Non-pigmented ciliary epithelial cell (primary cell): ENCODE data around the gene GRIN3B.

ENCODE experiments used
- DNase-seq: peaks from one replicate; pipeline ENCODE4 v3.0.0-alpha.2; 2010; ENCODE audit warnings: low read depth

Gene GRIN3B

DNA sequence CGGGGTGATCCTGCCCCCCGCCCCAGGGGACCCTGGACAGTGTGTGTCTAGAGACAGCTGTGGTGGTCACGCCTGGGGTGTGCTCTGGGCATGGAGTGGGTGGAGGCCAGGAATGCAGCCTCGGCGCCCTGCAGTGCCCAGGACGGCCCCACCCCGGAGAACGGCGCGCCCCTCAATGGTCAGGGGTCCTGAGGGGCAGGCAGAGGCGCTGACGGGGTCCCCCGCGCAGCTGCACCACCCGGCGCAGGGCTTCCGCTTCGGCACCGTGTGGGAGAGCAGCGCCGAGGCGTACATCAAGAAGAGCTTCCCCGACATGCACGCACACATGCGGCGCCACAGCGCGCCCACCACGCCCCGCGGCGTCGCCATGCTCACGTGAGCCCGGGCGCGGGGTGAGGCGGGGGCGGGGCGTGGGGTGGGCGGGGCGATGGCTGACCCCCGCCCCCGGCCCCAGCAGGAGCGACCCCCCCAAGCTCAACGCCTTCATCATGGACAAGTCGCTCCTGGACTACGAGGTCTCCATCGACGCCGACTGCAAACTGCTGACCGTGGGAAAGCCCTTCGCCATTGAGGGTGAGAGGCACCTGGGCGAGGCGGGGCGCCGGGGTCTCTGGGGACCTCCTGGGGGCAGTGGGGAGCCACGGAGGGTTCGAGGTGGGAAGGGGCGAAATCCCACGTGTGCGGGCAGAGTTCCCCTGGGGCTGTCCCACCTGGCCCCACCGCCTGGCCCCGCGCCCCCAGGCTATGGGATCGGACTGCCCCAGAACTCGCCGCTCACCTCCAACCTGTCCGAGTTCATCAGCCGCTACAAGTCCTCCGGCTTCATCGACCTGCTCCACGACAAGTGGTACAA is 7.4 kb downstream of the GRIN3B start:
- no peak for DNase-seq

DNA sequence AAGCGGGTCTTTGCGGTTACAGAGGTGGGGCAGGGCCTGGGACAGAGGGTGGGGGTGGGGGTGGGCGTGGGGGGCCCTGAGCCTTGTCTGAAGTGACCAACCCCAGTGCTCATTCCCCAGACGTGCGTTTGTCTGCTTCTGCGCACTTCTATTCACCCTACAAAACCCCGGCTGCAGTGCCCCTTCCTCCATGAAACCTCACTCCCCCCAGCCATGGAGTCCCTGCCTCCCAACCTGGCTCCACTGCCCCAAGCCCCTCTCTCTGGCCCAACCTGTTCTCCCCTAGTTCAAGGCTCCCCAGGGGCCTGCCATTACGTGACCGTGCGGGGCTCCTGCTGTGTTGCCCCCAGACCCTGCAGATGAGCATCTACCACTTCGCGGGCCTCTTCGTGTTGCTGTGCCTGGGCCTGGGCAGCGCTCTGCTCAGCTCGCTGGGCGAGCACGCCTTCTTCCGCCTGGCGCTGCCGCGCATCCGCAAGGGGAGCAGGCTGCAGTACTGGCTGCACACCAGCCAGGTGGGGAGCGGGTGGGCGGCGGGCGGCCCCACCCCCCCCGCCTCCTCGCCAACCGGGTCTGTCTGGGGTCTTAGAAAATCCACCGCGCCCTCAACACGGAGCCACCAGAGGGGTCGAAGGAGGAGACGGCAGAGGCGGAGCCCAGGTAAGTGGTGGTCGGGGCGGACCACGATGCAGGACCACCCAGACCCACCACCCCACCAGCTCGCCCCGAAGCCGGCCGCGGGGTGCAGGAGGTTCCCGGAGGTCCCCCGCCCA is 8.2 kb downstream of the GRIN3B start:
- DNase-seq, result no peak

DNA sequence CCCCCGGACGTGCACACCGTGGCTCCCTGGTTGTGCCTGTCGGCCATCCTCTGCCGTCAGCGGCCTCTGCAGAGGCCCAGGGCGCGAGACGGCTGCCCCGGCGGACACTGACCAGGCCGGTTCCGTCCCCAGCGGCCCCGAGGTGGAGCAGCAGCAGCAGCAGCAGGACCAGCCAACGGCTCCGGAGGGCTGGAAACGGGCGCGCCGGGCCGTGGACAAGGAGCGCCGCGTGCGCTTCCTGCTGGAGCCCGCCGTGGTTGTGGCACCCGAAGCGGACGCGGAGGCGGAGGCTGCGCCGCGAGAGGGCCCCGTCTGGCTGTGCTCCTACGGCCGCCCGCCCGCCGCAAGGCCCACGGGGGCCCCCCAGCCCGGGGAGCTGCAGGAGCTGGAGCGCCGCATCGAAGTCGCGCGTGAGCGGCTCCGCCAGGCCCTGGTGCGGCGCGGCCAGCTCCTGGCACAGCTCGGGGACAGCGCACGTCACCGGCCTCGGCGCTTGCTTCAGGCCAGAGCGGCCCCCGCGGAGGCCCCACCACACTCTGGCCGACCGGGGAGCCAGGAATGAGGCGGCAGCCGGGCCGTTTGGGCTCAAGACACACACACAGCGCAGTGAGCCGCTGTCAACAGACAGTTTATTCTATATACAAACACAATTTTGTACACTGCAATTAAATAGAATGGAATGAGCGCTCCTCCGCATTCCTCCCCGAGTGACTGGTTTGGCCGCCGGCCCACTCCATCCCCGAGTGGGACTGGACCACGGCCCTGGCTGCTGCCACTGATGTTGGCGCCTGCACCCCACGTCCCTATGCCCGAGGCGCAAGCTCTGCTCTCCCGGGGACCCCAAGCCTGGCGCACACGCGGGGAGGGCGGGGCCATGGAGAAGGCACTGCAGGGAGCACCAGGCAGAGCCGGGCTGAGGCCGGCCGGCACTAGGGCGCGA is 9.1 kb downstream of the GRIN3B start:
- no peak for DNase-seq

DNA sequence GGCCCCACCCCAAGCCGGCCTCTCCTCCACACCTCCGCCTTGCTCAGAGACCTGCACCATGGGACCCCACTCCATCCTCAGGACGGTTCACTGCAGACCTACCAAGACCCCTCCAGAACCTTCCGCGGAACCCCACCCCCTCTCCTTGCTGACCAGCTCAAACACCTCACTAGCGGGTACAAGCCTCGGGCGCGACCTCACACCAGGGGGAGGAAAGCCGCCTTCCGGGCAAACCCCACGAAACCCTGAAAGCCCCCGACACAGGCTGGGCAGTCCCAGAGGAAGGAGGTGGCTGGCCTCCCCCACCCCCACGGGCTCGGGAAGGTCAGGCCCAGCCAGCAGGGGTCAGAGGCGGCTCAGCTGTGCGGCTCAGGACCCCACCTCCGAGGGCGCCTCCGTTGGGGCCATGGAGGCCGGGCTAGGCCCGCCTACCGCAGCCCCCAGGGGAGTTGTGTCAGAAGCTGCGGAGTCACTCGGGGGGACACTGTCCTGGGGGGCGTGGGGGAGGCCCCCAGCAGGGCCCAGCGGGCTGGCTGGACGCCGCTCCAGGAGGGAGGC is 9.8 kb downstream of the GRIN3B start:
- no peak for DNase-seq

DNA sequence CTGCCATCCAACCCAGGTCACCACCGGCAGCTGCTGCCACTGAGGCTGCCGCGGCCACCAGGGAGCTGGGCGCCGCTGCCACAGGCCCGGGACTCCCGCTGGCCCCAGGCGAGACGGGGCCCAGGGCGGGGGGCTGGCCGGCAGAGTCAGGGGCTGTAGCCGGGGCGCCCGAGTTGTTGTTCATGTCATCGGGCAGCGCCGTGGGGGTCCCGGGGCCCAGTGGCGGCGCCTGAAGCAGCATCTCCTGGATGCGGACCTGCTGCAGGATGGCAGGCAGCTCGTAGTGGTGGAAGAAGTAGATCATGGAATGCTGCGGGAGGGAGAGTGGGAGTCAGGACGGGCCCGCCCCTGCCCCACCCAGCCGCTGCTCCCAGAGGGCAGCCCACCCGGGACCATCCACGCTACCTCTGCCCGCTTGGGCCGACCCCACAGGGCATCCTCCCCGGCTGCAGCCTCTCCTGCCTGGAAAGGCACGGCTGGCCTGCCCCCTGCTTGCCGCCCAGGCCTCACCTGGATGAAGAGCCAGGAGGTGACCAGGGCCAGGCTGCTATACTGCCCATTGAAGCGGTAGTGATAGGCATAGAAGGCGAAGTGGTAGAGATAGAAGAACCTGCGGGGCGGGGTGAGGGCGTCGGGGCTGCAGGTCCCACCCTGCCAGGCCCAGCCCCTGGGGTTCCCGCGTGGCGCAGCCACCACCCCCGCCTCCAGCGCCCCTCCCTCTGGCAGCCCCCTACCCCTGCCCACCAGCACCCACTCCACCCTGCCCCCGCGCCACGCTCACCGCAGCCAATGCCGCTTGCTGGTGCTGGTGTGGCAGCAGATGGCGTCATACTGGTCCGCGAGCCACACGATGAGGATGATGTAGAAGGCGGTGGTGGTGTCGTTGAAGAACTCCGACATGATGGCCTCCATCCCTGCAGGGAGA is 10.6 kb downstream of the GRIN3B start:
- no peak for DNase-seq

DNA sequence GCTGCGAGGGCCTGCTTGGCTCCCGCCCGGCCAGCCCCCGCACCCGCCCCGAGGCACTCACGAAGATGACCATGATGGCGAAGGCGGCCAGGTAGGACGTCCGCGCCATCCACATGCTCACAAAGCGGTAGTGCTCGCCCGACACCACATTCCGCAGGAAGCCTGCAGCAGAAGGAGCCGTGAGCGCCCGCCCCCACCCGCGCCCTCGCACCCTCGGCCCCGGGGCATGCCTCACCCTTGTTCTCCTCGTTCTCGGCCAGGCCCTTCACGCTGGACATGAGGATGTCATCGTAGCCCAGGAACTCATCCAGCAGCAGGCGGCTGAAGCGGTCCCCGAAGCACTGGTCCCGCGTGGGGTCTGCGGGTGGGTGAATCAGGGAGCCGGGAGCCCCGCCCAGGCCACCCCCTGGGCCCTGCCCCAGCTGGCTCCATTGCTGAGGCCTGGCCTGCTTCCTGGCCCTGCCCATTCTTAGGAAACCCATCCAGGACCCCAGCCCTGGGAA is 11.7 kb downstream of the GRIN3B start:
- no peak for DNase-seq

DNA sequence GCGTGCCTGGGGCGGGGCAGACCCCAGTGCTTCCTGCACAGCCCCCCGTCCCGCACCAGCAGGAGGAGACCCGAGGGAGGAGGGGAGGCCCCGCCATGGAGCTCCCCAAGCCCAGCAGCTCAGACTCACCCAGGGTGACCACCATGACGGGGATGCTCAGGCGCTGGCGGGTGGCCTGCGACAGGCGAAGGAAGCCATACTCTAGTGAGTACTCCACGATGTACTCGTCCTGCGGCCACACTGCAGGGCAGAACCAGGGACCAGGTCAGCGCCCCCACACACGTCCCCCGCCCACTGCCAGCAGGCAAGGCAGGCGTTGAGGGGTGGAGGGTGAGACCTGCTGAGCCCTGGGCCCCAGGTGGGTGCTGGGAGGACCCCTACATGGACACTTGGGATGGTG is 12.1 kb downstream of the GRIN3B start:
- DNase-seq, result no peak

DNA sequence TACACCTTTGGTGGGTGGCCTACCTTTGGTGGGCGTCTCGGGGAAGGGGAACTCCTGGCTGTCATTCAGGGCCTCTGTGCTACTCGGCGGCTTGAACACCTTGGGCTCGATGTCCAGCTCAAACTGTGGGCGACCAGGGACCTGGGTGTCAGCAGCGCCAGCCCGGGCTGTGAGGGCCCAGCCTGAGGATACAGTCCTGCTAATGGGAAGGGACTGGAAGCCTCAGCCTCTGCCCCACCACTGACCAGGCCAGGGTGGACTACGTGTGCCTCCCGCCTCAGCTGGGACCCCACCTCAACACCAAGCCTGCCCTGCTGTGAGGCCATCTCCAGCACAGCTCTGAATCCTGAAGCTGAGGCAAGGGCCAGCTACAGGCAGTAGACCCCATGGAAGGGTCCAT is 13.0 kb downstream of the GRIN3B start:
- no peak for DNase-seq

DNA sequence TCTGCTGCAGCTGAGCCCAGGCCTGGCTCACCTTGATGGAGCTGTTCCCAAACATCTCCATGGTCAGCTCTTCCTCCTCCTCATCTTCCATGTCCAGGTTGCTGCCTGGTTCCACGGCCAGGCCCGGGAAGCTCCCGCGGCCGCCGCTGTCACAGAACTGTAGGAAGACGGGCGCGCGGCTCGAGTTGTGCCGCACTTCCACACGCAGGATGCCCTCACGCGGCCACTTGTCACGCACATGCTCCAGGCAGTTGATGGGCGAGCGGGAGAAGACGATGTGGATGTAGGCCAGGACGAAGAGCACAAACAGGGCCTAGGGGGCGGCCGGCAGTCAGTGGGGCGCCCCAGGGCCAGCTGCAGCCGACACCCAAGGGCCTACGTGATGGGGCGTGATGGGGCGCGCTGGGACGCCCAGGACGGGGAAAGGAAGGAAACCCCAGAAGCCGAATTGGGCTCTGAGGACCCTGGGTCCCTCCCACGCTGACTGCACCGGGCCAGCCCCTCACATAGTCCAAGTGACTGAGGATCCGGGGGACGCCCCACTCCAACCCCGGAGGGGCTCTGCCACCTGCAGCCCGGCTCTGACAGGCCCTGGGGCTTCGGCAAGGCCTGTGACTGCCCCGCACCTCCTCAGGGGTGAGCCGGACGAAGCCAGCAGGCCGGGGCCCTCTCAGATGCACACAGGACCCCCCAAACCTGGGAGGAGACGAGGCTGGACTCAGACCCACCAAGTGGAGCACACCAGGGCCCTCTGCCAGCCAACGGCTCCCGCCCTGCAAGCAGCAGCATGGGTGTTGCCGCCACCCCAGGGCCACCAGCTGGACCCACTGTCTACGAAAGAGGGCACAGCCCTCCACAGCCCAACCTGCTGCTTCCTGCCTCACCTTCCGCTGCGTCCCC is 14.2 kb downstream of the GRIN3B start:
- no peak for DNase-seq

DNA sequence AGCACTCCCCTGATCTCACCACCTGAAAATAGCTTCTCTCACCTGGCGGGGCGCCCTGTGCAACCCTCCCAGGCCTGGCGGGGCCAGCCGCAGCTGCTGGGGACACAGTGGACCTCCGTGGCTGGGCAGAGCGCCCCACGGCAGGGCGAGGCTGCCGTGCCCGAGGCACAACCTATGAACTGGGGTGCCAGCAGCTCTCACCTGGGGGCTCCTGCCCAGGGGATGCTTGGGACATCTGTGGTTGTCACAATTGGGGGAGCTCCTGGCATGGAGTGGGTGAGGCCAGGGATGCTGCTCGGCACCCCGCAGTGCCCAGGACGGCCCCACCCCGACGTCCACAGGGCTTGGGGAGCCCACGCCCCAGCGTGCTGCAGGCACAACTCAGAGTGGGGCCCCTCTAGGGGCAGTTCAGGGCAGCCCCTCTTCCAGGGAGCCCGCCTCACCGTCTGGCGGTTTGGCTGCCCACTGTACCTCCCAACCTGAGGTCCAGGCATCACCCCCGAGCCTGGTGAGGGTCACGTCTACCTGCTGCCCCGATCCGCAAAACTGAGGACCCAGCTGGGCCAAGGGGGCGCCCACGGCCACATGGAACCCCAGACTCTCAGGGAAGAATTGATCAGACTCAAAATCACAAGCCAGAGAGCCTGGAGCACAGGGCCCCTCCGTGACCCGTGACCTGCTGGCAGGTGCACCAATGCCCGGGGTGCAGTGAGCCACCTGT is 15.0 kb downstream of the GRIN3B start:
- no peak for DNase-seq

DNA sequence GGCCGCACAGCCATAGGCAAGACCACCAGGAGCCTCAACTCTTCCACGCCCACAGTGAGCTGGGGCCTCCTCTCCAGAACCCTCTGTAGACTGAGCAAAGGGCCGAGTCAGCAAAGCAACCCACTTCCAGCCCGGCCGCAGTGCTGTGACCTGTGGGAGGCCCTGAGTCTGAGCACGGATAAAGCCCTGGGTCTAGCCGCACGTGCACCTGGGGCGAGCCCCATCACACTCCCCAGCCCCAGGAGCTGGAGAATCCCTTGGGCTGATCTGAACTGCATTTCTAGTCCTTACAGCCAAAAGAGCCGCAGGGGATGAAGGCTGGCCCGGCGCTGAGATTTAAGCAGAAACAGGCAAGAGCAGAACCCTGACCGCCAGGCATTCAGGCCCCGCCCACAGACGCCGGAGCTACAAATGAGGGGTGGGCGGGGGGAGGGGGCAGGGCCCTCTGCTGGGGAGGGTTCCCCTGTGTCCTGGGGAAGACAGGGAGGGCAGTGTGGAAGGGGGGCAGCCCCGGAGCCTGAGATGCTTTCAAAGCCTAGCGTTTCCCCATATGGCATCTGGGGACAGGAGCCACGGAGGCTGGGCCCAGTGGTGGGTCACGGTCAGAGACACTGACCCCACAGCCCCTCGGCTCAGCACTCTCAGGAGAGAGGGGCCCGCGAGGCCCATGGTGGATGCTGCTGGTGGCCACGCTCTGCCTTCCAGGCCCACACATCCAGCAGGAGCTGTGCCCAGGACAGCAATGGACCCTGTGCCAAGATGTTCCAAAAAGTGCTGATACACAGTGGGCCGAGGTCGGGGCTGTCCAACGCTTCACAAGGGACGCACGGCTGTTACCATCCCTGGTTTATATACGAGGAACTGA is 15.8 kb downstream of the GRIN3B start:
- no peak for DNase-seq

DNA sequence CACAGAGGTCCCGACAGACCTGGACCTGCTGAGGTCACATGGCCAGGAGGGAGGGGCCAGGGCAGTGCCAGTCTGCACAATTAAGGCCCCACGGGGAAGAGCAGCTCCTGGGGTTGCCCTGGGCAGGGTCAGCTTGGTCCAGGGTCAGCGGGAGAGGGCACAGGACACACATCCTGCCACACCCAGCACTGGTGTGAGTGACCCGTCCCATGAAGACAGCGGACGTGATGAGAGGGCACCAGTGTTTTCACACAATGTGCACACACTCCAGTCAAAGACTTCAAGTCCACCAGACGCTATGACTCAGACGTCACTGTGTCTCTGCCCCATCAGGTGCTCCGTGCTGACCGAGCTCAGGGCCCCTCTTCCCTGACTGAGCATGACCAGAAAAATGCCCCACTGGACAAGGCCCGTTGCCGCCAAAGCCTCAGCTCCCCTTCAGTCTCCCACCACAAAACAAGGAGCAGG is 16.5 kb downstream of the GRIN3B start:
- no peak for DNase-seq

DNA sequence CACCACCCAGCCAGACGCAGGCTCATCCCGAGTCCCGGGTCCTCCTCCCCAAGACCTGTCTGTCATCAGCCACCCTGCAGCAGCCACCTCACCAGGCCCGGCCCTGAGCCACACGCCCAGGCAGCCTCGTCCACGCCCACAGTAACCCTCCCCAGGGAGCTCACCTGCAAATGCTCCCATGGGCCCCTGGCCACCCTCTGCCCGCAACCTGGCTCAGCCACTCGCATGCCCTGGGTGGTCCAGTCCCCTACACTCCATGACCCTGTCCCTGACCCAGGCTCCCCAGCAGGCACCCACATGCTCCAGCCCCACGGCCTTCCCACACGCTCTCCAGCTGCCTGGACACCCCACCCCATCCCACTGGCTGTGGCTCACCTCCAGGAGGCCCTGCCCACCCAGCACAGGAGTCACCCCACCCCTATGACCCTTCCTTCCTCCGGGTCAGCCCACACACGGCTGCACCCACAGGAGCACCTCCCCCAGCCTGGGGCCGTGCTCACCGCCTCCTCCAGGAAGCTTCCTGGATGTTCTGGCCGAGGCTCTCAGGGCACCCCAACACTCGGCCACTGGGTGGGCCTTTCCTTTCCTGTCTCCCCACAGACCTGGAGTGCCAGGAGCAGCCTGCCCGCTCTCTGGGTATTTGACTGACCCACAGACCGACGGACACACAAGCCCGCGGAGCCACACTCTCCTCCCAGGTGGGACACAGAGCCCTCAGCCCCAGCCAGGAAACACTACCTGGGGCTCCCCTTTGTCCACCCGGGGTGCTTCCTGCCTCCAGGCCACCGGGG is 17.1 kb downstream of the GRIN3B start:
- no peak for DNase-seq

DNA sequence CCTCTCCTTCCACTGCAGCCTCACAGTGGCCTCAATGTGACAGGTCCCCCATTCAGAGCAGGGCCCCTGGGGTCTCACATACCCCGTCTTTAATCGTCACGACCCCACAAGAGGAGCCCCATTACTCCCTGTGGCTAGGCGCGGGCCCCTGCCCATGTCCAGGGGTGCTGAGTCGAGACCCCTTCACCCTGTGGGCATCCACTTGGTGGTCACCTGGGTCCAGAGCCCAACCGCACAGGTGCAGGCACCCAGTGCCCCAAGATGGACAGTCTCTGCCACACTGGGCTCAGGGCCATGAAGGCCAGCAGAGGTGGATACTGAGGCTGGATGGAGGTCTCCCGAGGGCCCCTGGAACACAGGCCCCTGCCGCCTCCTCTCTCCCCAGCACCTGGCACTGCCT is 17.7 kb downstream of the GRIN3B start:
- no peak for DNase-seq

DNA sequence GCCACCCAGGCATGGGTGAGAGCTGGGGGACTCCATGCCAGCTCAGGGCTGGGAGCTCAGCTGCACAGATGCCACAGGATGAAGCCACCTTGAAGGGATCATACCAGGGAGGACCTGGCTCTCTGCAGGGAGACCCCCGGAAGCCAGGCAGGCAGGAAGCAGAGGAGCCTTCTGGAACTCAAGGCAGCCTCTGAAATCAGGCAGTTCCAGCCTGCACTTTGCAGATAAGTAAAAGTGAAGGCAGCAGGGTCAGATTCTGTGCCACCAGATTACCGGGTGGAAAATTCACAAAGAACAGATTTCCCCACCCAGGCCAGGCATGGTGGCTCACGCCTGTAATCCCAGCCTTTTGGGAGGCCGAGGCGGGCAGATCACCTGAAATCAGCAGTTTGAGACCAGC is 18.2 kb downstream of the GRIN3B start:
- no peak for DNase-seq

DNA sequence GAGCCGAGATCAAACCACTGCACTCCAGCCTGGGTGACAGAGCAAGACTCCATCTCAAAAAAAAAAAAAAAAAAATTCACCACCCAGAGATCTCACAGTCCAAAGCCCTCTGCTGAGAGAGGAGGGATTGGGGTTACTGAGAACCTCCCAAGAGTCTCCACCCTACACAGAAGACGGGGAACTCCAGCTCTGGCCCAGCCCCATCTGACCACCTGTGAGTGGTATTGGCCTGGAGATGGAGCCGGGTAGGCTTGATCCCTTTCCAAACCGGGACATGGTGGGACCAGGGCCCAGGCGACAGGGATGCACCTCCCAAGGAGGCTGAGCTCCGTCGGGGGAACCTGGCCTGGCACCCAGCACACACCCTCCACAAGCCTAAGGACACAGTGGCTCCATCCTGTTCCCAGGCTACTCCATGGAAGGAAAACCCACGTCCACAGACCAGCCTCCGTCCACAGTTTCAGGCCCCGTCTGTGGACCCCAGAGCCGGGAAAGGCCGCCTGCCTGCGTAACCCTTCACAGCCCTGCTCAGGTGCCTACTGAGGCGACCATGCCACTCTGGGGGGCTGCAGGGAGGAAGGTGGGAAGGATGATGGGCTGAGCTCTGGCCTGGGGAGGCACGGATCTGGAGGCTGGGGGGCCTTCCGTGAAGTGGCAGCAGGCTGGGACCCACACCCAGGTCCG is 18.9 kb downstream of the GRIN3B start:
- no peak for DNase-seq

DNA sequence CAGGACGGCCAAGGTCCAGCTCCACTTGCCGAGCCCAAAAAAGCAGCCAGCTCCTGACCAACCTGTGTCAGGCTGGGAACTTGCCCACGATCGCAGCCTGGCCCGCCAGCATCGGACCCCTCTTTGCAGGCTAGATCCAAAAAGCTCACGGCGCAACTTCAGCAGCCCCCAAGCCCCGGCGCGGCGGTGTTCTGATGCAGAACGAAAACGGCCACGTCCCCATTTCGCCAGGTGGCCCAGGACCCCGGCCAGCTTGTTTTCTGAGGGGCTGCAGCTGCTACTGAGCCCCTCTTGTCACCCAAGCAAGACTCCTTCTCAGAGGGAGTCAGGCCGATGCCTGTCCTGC is 19.4 kb downstream of the GRIN3B start:
- DNase-seq, result no peak
